Heart left ventricle (tissue), 16 donors: ENCODE measurements around the gene ALG6. TPM values are rescaled to one million over a fixed set of nuclear protein-coding genes. Genes with fewer than 3 reads are reported as not detected.
A peak's percentile ranks its signal among the peaks of the same experiment; 100 is the strongest.

Experiments used
- ATAC-seq, 4 donors: fragments of 200-7000 bp; cut with Tn5 transposase; one replicate each; pipeline ENCODE4 v1.9.1; 2020 to 2022; ENCODE audit warnings: moderate library complexity in 4 of 4, mild to moderate bottlenecking in 3 of 4, moderate number of reproducible peaks in 1 of 4
- DNase-seq, 5 donors: peaks; one replicate each; pipeline ENCODE4 v3.0.0-alpha.2; 2020
- H3K27ac ChIP-seq, 12 donors: fragments of 200-600 bp; sonication (generic) in 4 of 12; one replicate each; pipeline versions ENCODE4 v1.5.0 to v1.8.0; 2016 to 2022; ENCODE audit warnings: mild to moderate bottlenecking in 2 of 12
- H3K27me3 ChIP-seq, 9 donors: fragments of 200-600 bp; sonication (generic) in 2 of 9; one replicate each; pipeline versions ENCODE4 v1.5.1 to v1.8.0; 2016 to 2022; ENCODE audit warnings: mild to moderate bottlenecking in 3 of 9
- H3K36me3 ChIP-seq, 9 donors: fragments of 200-600 bp; sonication (generic) in 2 of 9; one replicate each; pipeline versions ENCODE4 v1.5.0 to v1.8.0; 2018 to 2022; ENCODE audit warnings: mild to moderate bottlenecking in 2 of 9
- H3K4me1 ChIP-seq, 12 donors: fragments of 200-600 bp; sonication (generic) in 4 of 12; one replicate each; pipeline versions ENCODE4 v1.5.0 to v1.8.0; 2016 to 2022; ENCODE audit warnings: mild to moderate bottlenecking in 3 of 12
- H3K4me3 ChIP-seq, 12 donors: fragments of 200-600 bp; sonication (generic) in 4 of 12; one replicate each; pipeline versions ENCODE4 v1.5.0 to v1.8.0; 2017 to 2022; ENCODE audit warnings: mild to moderate bottlenecking in 9 of 12, moderate library complexity in 4 of 12
- H3K9me3 ChIP-seq, 12 donors: fragments of 200-600 bp; sonication (generic) in 4 of 12; one replicate each; pipeline versions ENCODE4 v1.5.0 to v1.8.0; 2016 to 2022; ENCODE audit warnings: mild to moderate bottlenecking in 1 of 12
- POLR2A ChIP-seq, 2 donors: fragments of 450-650 bp; IDR thresholded peaks; one replicate each; pipeline ENCODE4 v1.6.1; 2017; ENCODE audit warnings: antibody characterized with exemption in 2 of 2, mild to moderate bottlenecking in 2 of 2, moderate library complexity in 2 of 2
- WGBS, 4 donors: extraction: QIAGEN DNeasy Blood & Tissue Kit in 2 of 4; methylation state at CpG; one replicate each; pipeline versions ENCODE4 v1.1.5 to v1.1.7; 2013 to 2018; 5-methylcytosine and 5-hydroxymethylcytosine counted together
- intact Hi-C, 10 donors: fragments of 100-400 bp; cut with DNase I; formaldehyde crosslinking; loops; one replicate each; pipeline versions ENCODE4 v1.11.1 to v1.14.2; 2022
- polyA plus RNA-seq, 2 donors: library from polyadenylated mRNA; stranded (reverse); fragments of 200-250 nt; gene quantifications; one replicate each; pipeline ENCODE4 v1.2.3, GENCODE V29; 2013
- total RNA-seq, 9 donors: library from RNA; depleted of rRNA in 2 of 9; stranded (reverse); fragments of >200 nt in 2 of 9; fragmentation: NEBNext Ultra II Directional in 3 of 9; extraction: Animal tissue kit (Norgen Biotek cat#: 25700) in 3 of 9; gene quantifications; one replicate each; pipeline versions ENCODE4 v1.1.0 to v1.2.4, GENCODE V29; 2016 to 2023
- TF ChIP-seq, protein P1 (sequence below), 12 donors: fragments of 200-600 bp; sonication (generic) in 4 of 12; IDR thresholded peaks; one replicate each; pipeline versions ENCODE4 v1.5.0 to v1.8.0; 2018 to 2022; ENCODE audit warnings: antibody characterized with exemption in 12 of 12, mild to moderate bottlenecking in 5 of 12
- donor health status: ischemic (EF 13 %, LVEDD 7.1; RV severe dilation, severe dysfunction).
- donor health status: healthy with polysubstance abuse.
- donor health status: DM: no; HTN: yes; CAD: no.
- donor health status: DM: no; HTN: no; CAD: no.
- donor health status: ischemic (EF 25% LVEDD 6.9; RV normal size, moderate dysfunction).
- donor health status: ischemic (EF 25% LVEDD 5.7; RV mildly dilated, moderate dysfunction).
- donor health status: healthy.
- donor health status: DM: yes; HTN: yes; CAD: no.
- donor health status: ischemic (EF 35%, LVEDD 5.7; RV mildly dilated, moderate dysfunction).
- donor health status: nonischemic (EF 11% LVEDD 7.7; RV severe dilation, severe dysfunction).
- donor health status: DM: yes; HTN: yes; CAD: no.
- donor health status: PGD.
- donor health status: ischemic (EF 29% LVEDD 5.4; RV normal size, mild dysfunction).
- donor health status: nonischemic (EF 23%, LVEDD 6.1; RV moderate dilation, normal function).

The ALG6 gene
- total and polyA plus RNA-seq, 11 donors: 3.0 to 7.6 (median 4.3) TPM

DNA sequence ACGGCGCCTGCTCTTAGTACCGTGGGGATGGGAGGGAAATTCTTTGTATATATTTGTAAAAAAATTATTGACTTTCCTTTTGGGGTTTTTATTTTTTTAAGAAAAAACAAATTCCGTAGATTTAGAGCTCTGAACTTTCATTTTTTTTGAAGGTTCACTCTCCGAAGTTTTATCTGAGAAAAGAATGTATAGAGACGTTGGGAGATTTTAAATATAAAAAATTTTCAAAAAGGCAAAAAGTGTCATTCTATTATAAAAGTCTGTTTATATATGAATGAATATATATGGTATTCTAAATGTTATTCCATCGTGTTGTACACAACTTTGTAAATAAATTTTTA is 42.7 kb upstream of the ALG6 start:
- ATAC-seq: no peak
- Histone ChIP-seq H3K4me3 (peak overlapping the region in 6 of 12 donors; percentile 5 to 52 (median 14)), H3K27me3 (peaks cover 71 to 100% (median 98%) of the 10 kb centered on the region in 9 donors), H3K4me1 (peaks cover 0 to 55% (median 11%) of the 10 kb centered on the region in 12 donors), H3K36me3 (no peaks in the 10 kb centered on the region), H3K9me3 (no peaks in the 10 kb centered on the region), H3K27ac (no peak overlapping the region)
- intact Hi-C loops: loop anchor here in 1 of 10 donors (5.0 kb wide), 1 partner anchor 118 kb away; no protein-coding TSS in a partner anchor
- no peak for TF ChIP-seq POLR2A (IDR thresholded peaks at IDR 0.05)
- TF ChIP-seq, protein P1, sequence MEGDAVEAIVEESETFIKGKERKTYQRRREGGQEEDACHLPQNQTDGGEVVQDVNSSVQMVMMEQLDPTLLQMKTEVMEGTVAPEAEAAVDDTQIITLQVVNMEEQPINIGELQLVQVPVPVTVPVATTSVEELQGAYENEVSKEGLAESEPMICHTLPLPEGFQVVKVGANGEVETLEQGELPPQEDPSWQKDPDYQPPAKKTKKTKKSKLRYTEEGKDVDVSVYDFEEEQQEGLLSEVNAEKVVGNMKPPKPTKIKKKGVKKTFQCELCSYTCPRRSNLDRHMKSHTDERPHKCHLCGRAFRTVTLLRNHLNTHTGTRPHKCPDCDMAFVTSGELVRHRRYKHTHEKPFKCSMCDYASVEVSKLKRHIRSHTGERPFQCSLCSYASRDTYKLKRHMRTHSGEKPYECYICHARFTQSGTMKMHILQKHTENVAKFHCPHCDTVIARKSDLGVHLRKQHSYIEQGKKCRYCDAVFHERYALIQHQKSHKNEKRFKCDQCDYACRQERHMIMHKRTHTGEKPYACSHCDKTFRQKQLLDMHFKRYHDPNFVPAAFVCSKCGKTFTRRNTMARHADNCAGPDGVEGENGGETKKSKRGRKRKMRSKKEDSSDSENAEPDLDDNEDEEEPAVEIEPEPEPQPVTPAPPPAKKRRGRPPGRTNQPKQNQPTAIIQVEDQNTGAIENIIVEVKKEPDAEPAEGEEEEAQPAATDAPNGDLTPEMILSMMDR (IDR thresholded peaks at IDR 0.05): no peak
- DNase-seq: no peak
- WGBS, 4 donors: 6 to 13% (median 12%) methylated on average over 7 of the region's 7 CpGs

DNA sequence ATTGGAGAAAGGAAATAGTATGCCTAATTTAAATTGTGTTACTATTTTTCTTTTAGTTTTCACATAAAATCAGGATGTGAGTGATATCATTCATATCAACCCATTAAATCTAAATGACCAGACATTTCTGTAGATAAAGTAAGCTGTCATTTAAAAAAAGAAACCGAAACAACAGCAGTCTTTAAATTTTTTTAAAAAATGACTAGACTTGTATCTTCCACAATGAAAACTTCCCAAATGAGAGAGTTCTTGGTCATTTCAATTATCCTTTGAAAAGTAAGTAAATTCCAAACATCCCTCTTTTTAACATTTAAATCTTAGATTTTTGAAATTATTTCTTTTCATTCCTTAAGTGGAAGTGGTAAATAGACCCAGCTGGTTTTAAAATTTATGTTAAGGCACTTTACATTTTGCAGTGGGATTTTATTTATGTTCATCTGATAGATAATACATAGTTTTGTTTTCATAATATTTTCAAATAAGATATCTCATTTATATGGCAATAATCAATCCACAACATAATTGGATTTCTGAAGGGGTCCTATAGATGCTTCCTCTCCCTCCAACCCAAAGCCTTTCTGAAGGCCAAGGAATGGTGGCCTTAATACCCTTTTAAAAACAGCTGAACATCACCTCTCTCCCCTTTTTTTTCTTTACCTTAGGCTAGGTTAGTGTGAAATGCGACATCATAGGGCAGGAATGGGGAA is 42.0 kb upstream of the ALG6 start:
- ATAC-seq (no peak), DNase-seq (no peak)
- no peaks in the 10 kb centered on the region for H3K36me3 ChIP-seq
- H3K4me3 ChIP-seq: no peak overlapping the region
- WGBS, 4 donors: 14 to 24% (median 15%) methylated on average over 2 of the region's 2 CpGs
- intact Hi-C loops: loop anchor here in 1 of 10 donors (5.0 kb wide), 1 partner anchor 117 kb away; no protein-coding TSS in a partner anchor
- no peaks in the 10 kb centered on the region for H3K9me3 ChIP-seq
- H3K27ac ChIP-seq: no peak overlapping the region
- peaks cover 71 to 100% (median 98%) of the 10 kb centered on the region in 9 donors for H3K27me3 ChIP-seq
- TF ChIP-seq, protein P1 (IDR thresholded peaks at IDR 0.05): no peak
- TF ChIP-seq POLR2A (IDR thresholded peaks at IDR 0.05): no peak
- peaks cover 0 to 56% (median 12%) of the 10 kb centered on the region in 12 donors for H3K4me1 ChIP-seq

DNA sequence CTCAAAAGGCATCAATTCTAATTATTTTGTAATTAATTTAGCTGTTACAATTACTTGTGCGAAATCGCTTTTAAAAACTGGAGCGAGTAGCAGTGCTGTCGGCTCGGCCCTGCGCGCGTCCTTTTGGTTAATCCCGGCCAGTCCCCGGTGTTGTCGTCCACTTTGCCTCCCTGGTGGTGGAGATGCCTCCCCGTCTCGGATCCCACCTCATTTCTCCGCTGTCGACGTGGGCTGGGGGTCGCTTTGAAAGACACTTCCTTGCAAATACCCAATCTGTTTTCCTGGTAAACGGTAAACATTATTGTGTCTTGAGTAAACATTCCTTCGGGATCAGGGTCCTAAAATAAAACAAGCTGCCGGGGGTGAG is 41.3 kb upstream of the ALG6 start:
- H3K4me1 ChIP-seq: peaks cover 0 to 50% (median 12%) of the 10 kb centered on the region in 12 donors
- no peak overlapping the region for H3K27ac ChIP-seq
- no peaks in the 10 kb centered on the region for H3K36me3 ChIP-seq
- 6 to 9% (median 8%) methylated on average over 19 to 20 of the region's 20 CpGs for whole genome bisulfite sequencing, 4 donors
- H3K9me3 ChIP-seq: no peaks in the 10 kb centered on the region
- H3K4me3 ChIP-seq: no peak overlapping the region
- intact Hi-C loops: loop anchor here in 1 of 10 donors (5.0 kb wide), 1 partner anchor 116 kb away; no protein-coding TSS in a partner anchor
- H3K27me3 ChIP-seq: peaks cover 69 to 100% (median 98%) of the 10 kb centered on the region in 9 donors
- DNase-seq (no peak), ATAC-seq (no peak)
- TF ChIP-seq POLR2A (IDR thresholded peaks at IDR 0.05): no peak
- TF ChIP-seq, protein P1 (IDR thresholded peaks at IDR 0.05): no peak

DNA sequence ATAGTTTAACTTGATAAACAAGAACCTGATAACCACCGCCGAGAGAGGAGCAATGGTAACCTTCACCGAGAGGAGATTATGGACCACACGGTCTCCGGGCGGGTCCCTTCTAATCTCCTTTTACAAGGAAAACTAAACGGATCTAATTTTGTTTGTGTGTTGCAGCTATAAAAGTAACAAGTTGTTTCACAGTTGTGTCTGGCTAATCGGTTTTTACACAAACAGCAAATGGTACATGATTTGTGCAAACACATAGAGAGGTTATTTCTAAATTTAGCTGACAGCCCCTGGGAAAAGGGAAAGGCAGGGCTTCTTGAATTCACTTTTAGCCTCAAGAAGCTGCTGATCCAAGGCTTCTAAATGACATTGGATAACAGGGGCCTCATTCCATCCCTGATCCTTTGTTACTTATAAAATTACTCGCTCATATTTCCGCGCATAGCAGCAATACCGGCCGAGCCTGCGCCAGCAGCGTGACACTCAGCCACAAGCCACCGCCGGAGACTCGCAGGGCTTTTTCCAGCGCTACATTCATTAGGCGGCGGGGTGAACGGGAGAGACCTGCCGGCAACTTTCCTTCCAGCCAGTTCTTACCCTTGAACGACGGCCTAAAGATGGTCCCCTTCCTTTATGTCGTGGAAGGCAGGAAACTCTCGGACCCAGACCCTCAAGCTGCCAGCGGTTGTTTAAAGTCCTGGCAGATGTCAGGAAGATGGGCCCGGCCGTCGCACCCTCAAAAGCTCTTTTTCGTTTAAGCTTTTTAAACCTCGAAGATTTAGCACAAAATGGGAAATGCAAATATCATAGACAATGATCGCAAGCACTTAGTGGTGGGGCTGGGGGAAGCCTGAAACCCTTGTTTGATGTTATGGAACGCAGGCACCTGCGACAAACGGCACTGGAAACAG is 40.7 kb upstream of the ALG6 start:
- no peak for TF ChIP-seq POLR2A (IDR thresholded peaks at IDR 0.05)
- TF ChIP-seq, protein P1 (IDR thresholded peaks at IDR 0.05): no peak
- Histone ChIP-seq H3K27ac (no peak overlapping the region), H3K36me3 (no peaks in the 10 kb centered on the region), H3K9me3 (no peaks in the 10 kb centered on the region), H3K27me3 (peaks cover 74 to 100% (median 97%) of the 10 kb centered on the region in 9 donors), H3K4me3 (no peak overlapping the region), H3K4me1 (peaks cover 0 to 44% (median 12%) of the 10 kb centered on the region in 12 donors)
- ATAC-seq: no peak
- no peak for DNase-seq
- intact Hi-C loops: loop anchor here in 1 of 10 donors (5.0 kb wide), 1 partner anchor 116 kb away; no protein-coding TSS in a partner anchor
- 7 to 12% (median 8%) methylated on average over 30 to 37 of the region's 37 CpGs for WGBS, 4 donors
